OCI-LY1 (cell line): Measurements from ENCODE around the gene AP2B1.

Source experiments
- H2AFZ ChIP-seq: fragments of 200-600 bp; sonication (generic), shearing (Covaris generic); 2 replicates; pipeline ENCODE4 v1.6.0; 2014; ENCODE audit warnings: antibody characterized with exemption, mild to moderate bottlenecking, low read length
- H3F3A ChIP-seq: fragments of 200-600 bp; sonication (generic), shearing (Covaris generic); 2 replicates; pipeline ENCODE4 v1.6.0; 2014; ENCODE audit warnings: mild to moderate bottlenecking, antibody characterized with exemption, low read length, moderate library complexity; ENCODE audit not compliant: insufficient read depth
- H3K27ac ChIP-seq: fragments of 200-600 bp; sonication (generic); 2 replicates; pipeline ENCODE4 v1.5.1; 2014; ENCODE audit warnings: low read length, mixed run types, mild to moderate bottlenecking, low read depth; ENCODE audit not compliant: poor library complexity, severe bottlenecking
- H3K27me3 ChIP-seq: fragments of 200-600 bp; sonication (generic); 2 replicates; pipeline ENCODE4 v1.6.0; 2014; ENCODE audit warnings: antibody characterized with exemption, mild to moderate bottlenecking, low read length, moderate library complexity; ENCODE audit not compliant: insufficient read depth
- H3K36me3 ChIP-seq: fragments of 200-600 bp; sonication (generic); 2 replicates; pipeline ENCODE4 v1.6.1; 2014; ENCODE audit warnings: mild to moderate bottlenecking, antibody characterized with exemption, low read length, moderate library complexity, mixed read lengths; ENCODE audit not compliant: insufficient read depth
- H3K4me1 ChIP-seq: fragments of 200-600 bp; sonication (generic); 2 replicates; pipeline ENCODE4 v1.5.1; 2014; ENCODE audit warnings: mild to moderate bottlenecking, low read length, moderate library complexity; ENCODE audit not compliant: insufficient read depth, severe bottlenecking
- H3K4me2 ChIP-seq: fragments of 200-600 bp; sonication (generic), shearing (Covaris generic); 2 replicates; pipeline ENCODE4 v1.6.1; 2014; ENCODE audit warnings: low read length
- H3K4me3 ChIP-seq: fragments of 200-600 bp; sonication (generic); 2 replicates; pipeline ENCODE4 v1.5.1; 2014; ENCODE audit warnings: low read length, low read depth, mild to moderate bottlenecking, mixed read lengths; ENCODE audit not compliant: poor library complexity, severe bottlenecking
- H3K79me2 ChIP-seq: fragments of 200-600 bp; shearing (Covaris generic); 2 replicates; pipeline ENCODE4 v1.6.1; 2016; ENCODE audit warnings: mixed run types, low read length, mixed read lengths; ENCODE audit not compliant: insufficient read depth
- H3K9ac ChIP-seq: fragments of 200-600 bp; sonication (generic), shearing (Covaris generic); 2 replicates; pipeline ENCODE4 v1.6.1; 2014; ENCODE audit warnings: mild to moderate bottlenecking, low read length, mixed read lengths
- H3K9me2 ChIP-seq: fragments of 200-600 bp; sonication (generic), shearing (Covaris generic); 2 replicates; pipeline ENCODE4 v1.6.1; 2014; ENCODE audit warnings: low read depth, mild to moderate bottlenecking, low read length, mixed read lengths
- H3K9me3 ChIP-seq: fragments of 200-600 bp; shearing (Covaris generic); 2 replicates; pipeline ENCODE4 v1.6.1; 2014; ENCODE audit warnings: low read length, mixed read lengths
- H4K20me1 ChIP-seq: fragments of 200-600 bp; sonication (generic), shearing (Covaris generic); 2 replicates; pipeline ENCODE4 v1.6.0; 2016; ENCODE audit warnings: mild to moderate bottlenecking, low read length; ENCODE audit not compliant: insufficient read depth
- CTCF ChIP-seq: fragments of 200-600 bp; sonication (generic), shearing (Covaris generic); IDR thresholded peaks from 2 replicates; pipeline ENCODE4 v1.5.1; 2017; ENCODE audit warnings: mild to moderate bottlenecking, antibody characterized with exemption, low read length, moderate library complexity, mixed read lengths
- EZH2 ChIP-seq: fragments of 200-600 bp; sonication (generic), shearing (Covaris generic); IDR thresholded peaks from 2 replicates; pipeline ENCODE4 v1.8.0; 2017; ENCODE audit warnings: borderline replicate concordance, mixed run types, mild to moderate bottlenecking, antibody characterized with exemption, low read length, moderate library complexity, mixed read lengths

The AP2B1 gene

GRCh38 chr17:35617505-35617904 is 30.4 kb downstream of the AP2B1 start:
- Histone ChIP-seq H3K9ac (no peak overlapping the region), H2AFZ (no peak overlapping the region), H3K9me3 (no peaks in the 10 kb centered on the region), H3K36me3 (no peaks in the 10 kb centered on the region; the same call in 1 of the 2 replicates), H3K27ac (no peak overlapping the region), H3K27me3 (no peaks in the 10 kb centered on the region), H3K79me2 (no peaks in the 10 kb centered on the region), H3K4me3 (no peak overlapping the region), H3K4me1 (no peaks in the 10 kb centered on the region), H3F3A (no peaks in the 10 kb centered on the region), H4K20me1 (no peaks in the 10 kb centered on the region), H3K4me2 (no peak overlapping the region), H3K9me2 (no peaks in the 10 kb centered on the region)
- no peak for TF ChIP-seq CTCF
- TF ChIP-seq EZH2 = no peak

- no peaks in the 10 kb centered on the region for H3K4me1 ChIP-seq
- no peaks in the 10 kb centered on the region for H3K27me3 ChIP-seq
- H3K9ac ChIP-seq = no peak overlapping the region
- TF ChIP-seq CTCF (no peak), EZH2 (no peak)
- H4K20me1 ChIP-seq = no peaks in the 10 kb centered on the region
- H3K4me3 ChIP-seq = no peak overlapping the region
- H3K27ac ChIP-seq = no peak overlapping the region
- H3K79me2 ChIP-seq = no peaks in the 10 kb centered on the region
- H2AFZ ChIP-seq = no peak overlapping the region
- H3F3A ChIP-seq = no peaks in the 10 kb centered on the region
- H3K4me2 ChIP-seq = no peak overlapping the region
- no peaks in the 10 kb centered on the region; the same call in 1 of the 2 replicates for H3K36me3 ChIP-seq
- H3K9me3 ChIP-seq = no peaks in the 10 kb centered on the region
- no peaks in the 10 kb centered on the region for H3K9me2 ChIP-seq
Observed at GRCh38 chr17:35618628-35619027, 31.5 kb downstream of the AP2B1 start.

GRCh38 chr17:35621768-35622167 is 34.6 kb downstream of the AP2B1 start:
- H3K27ac ChIP-seq = no peak overlapping the region
- no peak overlapping the region for H3K4me2 ChIP-seq
- no peak overlapping the region for H3K9ac ChIP-seq
- H2AFZ ChIP-seq = no peak overlapping the region
- H3K36me3 ChIP-seq = peaks cover 17% of the 10 kb centered on the region; the same call in 1 of the 2 replicates
- no peaks in the 10 kb centered on the region for H3K9me3 ChIP-seq
- H3K27me3 ChIP-seq = no peaks in the 10 kb centered on the region
- H3K79me2 ChIP-seq = no peaks in the 10 kb centered on the region
- H3K9me2 ChIP-seq = no peaks in the 10 kb centered on the region
- H3K4me1 ChIP-seq = no peaks in the 10 kb centered on the region
- H3F3A ChIP-seq = no peaks in the 10 kb centered on the region
- no peaks in the 10 kb centered on the region for H4K20me1 ChIP-seq
- H3K4me3 ChIP-seq = no peak overlapping the region
- no peak for TF ChIP-seq EZH2
- no peak for TF ChIP-seq CTCF
